Measurements from ENCODE around the gene TMEM125. TPM values are rescaled to one million over a fixed set of nuclear protein-coding genes. Genes with fewer than 3 reads are reported as not detected.

The TMEM125 gene
- total RNA-seq, 3 donors from 2014 or later: 19.3 to 30.1 TPM; not detected in 1

GRCh38 chr1:43303471-43304313 is 33.9 kb downstream of the TMEM125 start:
- peak overlapping the region in 1 of 2 donors; percentile 68 for H3K27ac ChIP-seq
- no peak for TF ChIP-seq POLR2AphosphoS5 (IDR thresholded peaks at IDR 0.05)
- no peak for TF ChIP-seq CTCF (IDR thresholded peaks at IDR 0.05)
- TF ChIP-seq POLR2A (IDR thresholded peaks at IDR 0.05): no peak

DNA sequence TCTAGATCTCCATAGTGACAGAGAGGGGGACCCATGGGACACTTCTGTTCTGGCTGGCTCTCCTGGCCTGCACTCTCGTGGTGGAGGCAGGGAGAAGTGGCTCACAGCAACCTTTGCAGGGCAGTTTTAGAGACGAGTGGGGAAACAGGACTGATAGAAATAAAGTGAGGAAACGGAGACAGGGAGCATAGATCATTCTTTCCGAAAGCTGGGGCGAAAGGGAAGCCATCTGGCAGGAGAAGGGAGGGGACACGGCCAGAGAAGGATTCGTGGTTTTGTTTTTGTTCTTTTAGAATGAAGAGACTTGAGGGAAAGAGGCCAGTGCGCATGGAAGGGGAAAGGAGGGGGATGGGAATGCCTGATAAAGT is 34.5 kb downstream of the TMEM125 start:
- intact Hi-C loops (cut with DNase I; ENCODE audit: low total_unique reads): no loop called here
- DNase-seq (ENCODE audit: low spot score in 2 of 2): no peak
- Histone ChIP-seq H3K36me3 (no peaks in the 10 kb centered on the region), H3K27me3 (no peaks in the 10 kb centered on the region), H3K4me1 (peaks cover 0 to 5% of the 10 kb centered on the region in 2 donors), H3K9me3 (no peaks in the 10 kb centered on the region), H3K4me3 (peak overlapping the region in 1 of 3 donors; percentile 28), H3K27ac (peak overlapping the region in 1 of 2 donors; percentile 68)
- TF ChIP-seq POLR2AphosphoS5 (IDR thresholded peaks at IDR 0.05): no peak
- no peak for TF ChIP-seq POLR2A (IDR thresholded peaks at IDR 0.05)
- no peak for TF ChIP-seq CTCF (IDR thresholded peaks at IDR 0.05)

More at GRCh38 chr1:43303471-43304313, 33.9 kb downstream of the TMEM125 start:
- peak overlapping the region in 1 of 3 donors; percentile 6 for H3K4me3 ChIP-seq
- intact Hi-C loops (cut with DNase I; ENCODE audit: low total_unique reads): no loop called here
- no peak for DNase-seq (ENCODE audit: low spot score in 2 of 2)
- H3K4me1 ChIP-seq: peaks cover 0 to 5% of the 10 kb centered on the region in 2 donors
- H3K36me3 ChIP-seq: no peaks in the 10 kb centered on the region
- no peaks in the 10 kb centered on the region for H3K9me3 ChIP-seq
- no peaks in the 10 kb centered on the region for H3K27me3 ChIP-seq

DNA sequence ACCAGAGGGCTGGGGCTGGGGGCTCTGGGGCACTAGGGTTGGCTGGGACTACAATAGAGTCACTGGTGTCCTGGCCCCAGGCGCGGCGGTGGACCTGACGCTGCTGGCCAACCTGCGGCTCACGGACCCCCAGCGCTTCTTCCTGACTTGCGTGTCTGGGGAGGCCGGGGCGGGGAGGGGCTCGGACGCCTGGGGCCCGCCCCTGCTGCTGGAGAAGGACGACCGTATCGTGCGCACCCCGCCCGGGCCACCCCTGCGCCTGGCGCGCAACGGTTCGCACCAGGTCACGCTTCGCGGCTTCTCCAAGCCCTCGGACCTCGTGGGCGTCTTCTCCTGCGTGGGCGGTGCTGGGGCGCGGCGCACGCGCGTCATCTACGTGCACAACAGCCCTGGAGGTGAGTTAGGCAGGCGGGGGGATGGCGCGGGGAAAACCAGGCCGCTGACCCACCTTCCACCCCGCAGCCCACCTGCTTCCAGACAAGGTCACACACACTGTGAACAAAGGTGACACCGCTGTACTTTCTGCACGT is 35.1 kb downstream of the TMEM125 start:
- Histone ChIP-seq H3K36me3 (no peaks in the 10 kb centered on the region), H3K4me3 (peak overlapping the region in 1 of 3 donors; percentile 28), H3K27me3 (no peaks in the 10 kb centered on the region), H3K27ac (peak overlapping the region in 1 of 2 donors; percentile 68), H3K9me3 (no peaks in the 10 kb centered on the region), H3K4me1 (peaks cover 0 to under 1% of the 10 kb centered on the region in 2 donors)
- no peak for TF ChIP-seq CTCF (IDR thresholded peaks at IDR 0.05)
- no peak for TF ChIP-seq POLR2A (IDR thresholded peaks at IDR 0.05)
- no peak for TF ChIP-seq POLR2AphosphoS5 (IDR thresholded peaks at IDR 0.05)
- DNase-seq (ENCODE audit: low spot score in 2 of 2): no peak
- intact Hi-C loops (cut with DNase I; ENCODE audit: low total_unique reads): no loop called here

GRCh38 chr1:43305461-43305860 is 35.7 kb downstream of the TMEM125 start:
- no peak for DNase-seq (ENCODE audit: low spot score in 2 of 2)
- H3K36me3 ChIP-seq: no peaks in the 10 kb centered on the region
- H3K27ac ChIP-seq: no peak overlapping the region
- H3K4me1 ChIP-seq: no peaks in the 10 kb centered on the region
- no peak overlapping the region for H3K4me3 ChIP-seq
- TF ChIP-seq POLR2A (IDR thresholded peaks at IDR 0.05) (no peak), CTCF (IDR thresholded peaks at IDR 0.05) (no peak), POLR2AphosphoS5 (IDR thresholded peaks at IDR 0.05) (no peak)
- no peaks in the 10 kb centered on the region for H3K27me3 ChIP-seq
- H3K9me3 ChIP-seq: no peaks in the 10 kb centered on the region
- intact Hi-C loops (cut with DNase I; ENCODE audit: low total_unique reads): no loop called here

All from breast epithelium (tissue), 4 donors.